Measurements from ENCODE around the gene GRB10. TPM values are rescaled to one million over a fixed set of nuclear protein-coding genes. Genes with fewer than 3 reads are reported as not detected.

The GRB10 gene
- total RNA-seq, 4 donors from 2014 or later = 37.1 to 109 (median 74.0) TPM

DNA sequence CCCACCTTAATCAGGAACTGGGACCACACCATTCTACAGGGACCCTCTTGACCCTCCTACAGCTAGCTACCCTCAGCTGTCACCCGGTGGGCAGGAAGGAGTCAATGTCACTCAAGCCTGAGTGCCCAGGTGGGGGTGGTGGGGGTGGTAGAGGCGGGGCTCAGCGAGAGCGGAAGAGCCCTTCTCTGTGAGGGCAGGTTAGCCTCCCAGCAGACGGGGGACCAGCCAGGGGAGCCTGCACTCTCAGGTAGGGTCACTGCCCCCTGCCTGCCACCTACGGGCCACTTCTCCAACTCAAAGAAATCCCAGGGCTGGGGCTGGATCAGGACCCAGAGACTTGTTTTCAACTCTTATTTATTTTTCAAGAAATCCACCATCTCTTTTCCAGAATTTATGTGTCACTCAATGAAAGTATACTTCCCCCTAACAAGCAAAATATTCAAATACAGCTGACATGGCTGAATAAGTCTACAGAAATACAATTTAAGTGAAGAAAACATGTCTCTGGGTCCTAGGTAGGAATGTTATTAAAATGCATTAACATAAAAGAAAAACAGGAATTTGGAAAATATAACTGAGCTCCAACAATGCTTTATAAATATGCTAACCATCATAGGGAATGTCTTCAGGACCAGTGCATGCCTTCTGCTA is 154.1 kb downstream of the GRB10 start:
- TF ChIP-seq, protein P1, sequence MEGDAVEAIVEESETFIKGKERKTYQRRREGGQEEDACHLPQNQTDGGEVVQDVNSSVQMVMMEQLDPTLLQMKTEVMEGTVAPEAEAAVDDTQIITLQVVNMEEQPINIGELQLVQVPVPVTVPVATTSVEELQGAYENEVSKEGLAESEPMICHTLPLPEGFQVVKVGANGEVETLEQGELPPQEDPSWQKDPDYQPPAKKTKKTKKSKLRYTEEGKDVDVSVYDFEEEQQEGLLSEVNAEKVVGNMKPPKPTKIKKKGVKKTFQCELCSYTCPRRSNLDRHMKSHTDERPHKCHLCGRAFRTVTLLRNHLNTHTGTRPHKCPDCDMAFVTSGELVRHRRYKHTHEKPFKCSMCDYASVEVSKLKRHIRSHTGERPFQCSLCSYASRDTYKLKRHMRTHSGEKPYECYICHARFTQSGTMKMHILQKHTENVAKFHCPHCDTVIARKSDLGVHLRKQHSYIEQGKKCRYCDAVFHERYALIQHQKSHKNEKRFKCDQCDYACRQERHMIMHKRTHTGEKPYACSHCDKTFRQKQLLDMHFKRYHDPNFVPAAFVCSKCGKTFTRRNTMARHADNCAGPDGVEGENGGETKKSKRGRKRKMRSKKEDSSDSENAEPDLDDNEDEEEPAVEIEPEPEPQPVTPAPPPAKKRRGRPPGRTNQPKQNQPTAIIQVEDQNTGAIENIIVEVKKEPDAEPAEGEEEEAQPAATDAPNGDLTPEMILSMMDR (IDR thresholded peaks at IDR 0.05; ENCODE audit: low read depth) = no peak

DNA sequence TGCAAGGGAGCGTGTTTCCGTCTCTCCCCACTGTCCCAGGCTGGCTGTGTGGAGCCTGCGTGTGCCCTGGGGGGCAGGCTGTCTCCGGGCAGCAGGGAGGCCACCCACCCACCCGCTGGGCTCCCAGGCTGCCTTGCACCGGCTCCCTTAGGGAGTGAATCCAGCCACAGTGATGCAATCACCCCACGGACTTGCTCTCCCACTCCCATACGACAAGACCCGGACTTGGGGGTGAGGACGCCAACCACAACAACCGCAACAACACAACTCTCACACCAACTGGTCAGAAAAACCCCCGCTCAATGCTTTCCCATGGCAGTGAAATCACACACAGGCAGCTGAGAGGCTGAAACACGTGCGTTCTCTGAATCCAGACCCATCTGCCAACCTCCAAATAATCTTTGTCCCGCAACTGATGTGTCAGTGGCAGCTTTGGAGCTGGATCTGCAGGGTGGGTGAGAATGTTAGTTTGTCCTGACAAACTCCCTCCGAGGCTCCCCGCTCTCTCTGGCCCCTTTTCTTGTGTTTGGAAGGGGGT is 154.8 kb downstream of the GRB10 start:
- TF ChIP-seq, protein P1 (IDR thresholded peaks at IDR 0.05; ENCODE audit: low read depth) = no peak

DNA sequence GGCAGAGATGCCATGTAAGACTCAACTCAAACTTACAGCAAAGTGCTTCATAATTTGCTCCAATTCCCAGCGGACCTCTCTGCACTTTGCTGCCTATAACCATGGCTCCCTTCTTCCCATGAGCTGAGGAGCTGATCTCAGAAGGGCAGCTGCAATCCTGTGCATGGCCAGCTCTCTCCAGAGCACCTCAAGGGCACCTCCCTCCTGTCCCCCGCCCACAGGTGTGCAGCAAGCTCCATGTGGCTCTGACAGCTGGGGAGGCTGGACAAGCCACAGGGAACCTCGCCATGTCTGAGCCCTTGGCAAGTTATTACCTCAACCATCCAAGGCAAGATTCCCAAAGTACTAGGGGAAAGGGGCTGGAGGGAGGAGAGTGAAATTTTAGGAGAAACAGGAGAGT is 156.4 kb downstream of the GRB10 start:
- TF ChIP-seq, protein P1 (IDR thresholded peaks at IDR 0.05; ENCODE audit: low read depth) = no peak

DNA sequence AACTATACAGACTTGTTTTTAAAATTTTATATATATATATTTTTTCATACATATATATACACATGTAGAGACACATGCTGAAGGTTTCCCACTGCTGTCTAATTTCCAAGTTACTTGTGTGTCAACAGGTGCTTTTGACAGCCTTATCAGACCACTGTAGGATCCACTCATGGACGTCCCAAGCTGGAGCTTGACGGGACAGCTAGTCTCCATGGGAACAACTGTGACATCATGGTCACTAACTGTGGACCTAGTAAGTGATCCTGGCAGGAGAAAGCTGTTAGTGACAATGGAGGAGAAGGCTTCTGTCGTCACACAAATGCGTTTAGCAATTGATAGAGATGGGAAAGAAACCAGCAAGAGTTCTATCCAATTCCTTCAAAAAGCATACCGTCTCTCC is 157.3 kb downstream of the GRB10 start:
- TF ChIP-seq, protein P1 (IDR thresholded peaks at IDR 0.05; ENCODE audit: low read depth) = no peak

DNA sequence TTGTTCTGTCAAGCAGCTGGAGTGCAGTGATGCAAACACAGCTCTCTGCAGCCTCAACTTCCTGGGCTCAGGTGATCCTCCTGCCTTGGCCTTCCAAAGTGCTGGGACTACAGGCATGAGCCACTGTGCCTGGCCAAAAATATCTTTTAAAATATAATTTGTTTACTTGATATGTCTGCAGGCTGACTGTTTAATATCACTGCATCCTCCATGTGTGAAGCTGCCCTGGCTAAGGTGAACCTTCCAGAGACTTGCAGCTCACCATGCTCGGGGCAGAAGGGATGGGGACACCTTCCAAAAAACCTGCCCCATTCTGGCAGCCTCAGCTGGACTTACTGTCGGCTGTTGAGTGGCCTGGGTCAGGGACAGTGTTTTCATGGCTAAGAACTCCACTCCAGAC is 159.9 kb downstream of the GRB10 start:
- TF ChIP-seq, protein P1 (IDR thresholded peaks at IDR 0.05; ENCODE audit: low read depth) = no peak

DNA sequence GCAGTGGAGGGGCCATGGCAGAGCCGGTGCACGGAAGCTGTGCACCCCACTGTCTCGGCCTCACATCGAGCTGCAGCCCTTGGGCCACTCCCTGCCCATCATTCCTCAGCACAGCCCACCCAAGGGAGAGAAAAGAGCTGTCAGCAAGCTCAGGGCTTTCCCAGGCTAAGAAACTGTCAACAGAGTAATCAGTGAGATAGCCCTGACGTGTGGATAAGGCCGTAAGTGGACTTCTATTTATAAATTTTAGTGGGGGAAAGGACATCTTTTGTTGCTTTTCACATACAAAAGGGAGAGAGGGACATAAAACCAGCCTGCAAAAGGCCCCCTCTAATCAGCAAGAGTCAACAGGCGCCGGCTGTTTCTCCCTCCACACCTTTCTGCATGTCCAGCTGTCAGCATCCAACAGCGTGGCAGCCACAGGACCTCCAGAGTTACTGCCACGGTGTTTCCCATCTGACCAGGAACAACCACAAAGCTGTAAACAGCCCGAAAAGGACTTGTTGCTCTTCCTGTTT is 160.7 kb downstream of the GRB10 start:
- TF ChIP-seq, protein P1 (IDR thresholded peaks at IDR 0.05; ENCODE audit: low read depth) = no peak

DNA sequence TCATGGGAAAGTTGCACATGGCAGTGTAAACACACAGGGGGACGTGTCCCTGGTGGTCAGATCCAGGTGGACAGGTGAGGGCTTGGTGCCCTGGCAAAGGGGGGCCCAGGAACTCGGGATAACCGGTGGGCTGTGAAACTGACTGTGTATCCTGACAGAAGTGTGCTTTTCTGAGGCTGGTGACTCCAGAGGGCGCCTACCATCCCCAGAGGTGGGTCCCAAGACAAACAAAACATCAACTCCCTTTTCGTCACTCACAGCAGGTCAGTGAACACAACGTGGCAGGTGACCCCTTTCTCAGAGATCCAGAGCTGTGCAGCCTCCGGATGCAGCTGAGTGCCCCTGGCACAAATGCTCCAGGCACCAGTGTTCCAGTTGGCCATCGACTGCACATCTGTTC is 161.5 kb downstream of the GRB10 start:
- TF ChIP-seq, protein P1 (IDR thresholded peaks at IDR 0.05; ENCODE audit: low read depth) = no peak

Measured in subcutaneous adipose tissue (tissue), 4 donors.